Astrocyte (in vitro differentiated cells and primary cell): Measurements from ENCODE around the gene BIRC7. TPM values are rescaled to one million over a fixed set of nuclear protein-coding genes. Genes with fewer than 3 reads are reported as not detected.

Source experiments
- DNase-seq: peaks from one replicate; pipeline ENCODE4 v3.0.0-alpha.2; 2010; ENCODE audit warnings: low read depth
- FAIRE-seq: peaks from 2 replicates; lab custom pipeline; 2011; peaks lifted over from hg19 to GRCh38; lab: Jason Lieb, UNC
- H2AFZ ChIP-seq: 2 replicates; pipeline ENCODE4 v1.6.0; 2012; ENCODE audit warnings: low read depth, low read length, inconsistent platforms
- H3K27ac ChIP-seq: 2 replicates; pipeline ENCODE4 v1.5.1; 2011; ENCODE audit warnings: low read depth, low read length, inconsistent platforms
- H3K27me3 ChIP-seq: 2 replicates; pipeline ENCODE4 v1.6.0; 2011; ENCODE audit warnings: low read length, inconsistent platforms; ENCODE audit not compliant: insufficient read depth
- H3K36me3 ChIP-seq: 2 replicates; pipeline ENCODE4 v1.5.1; 2011; ENCODE audit warnings: low read length, inconsistent platforms; ENCODE audit not compliant: insufficient read depth
- H3K4me1 ChIP-seq: 2 replicates; pipeline ENCODE4 v1.5.1; 2011; ENCODE audit warnings: low read length, inconsistent platforms; ENCODE audit not compliant: insufficient read depth
- H3K4me2 ChIP-seq: 2 replicates; pipeline ENCODE4 v1.6.0; 2012; ENCODE audit warnings: low read length, inconsistent platforms
- H3K4me3 ChIP-seq: 2 replicates; pipeline ENCODE4 v1.5.1; 2011; ENCODE audit warnings: low read depth, mild to moderate bottlenecking, low read length, inconsistent platforms; ENCODE audit not compliant: insufficient read depth
- H3K79me2 ChIP-seq: 2 replicates; pipeline ENCODE4 v1.6.0; 2012; ENCODE audit warnings: mild to moderate bottlenecking, low read length, inconsistent platforms; ENCODE audit not compliant: insufficient read depth
- H3K9ac ChIP-seq: 2 replicates; pipeline ENCODE4 v1.6.0; 2012; ENCODE audit warnings: mild to moderate bottlenecking, low read length, inconsistent platforms
- H3K9me3 ChIP-seq: 2 replicates; pipeline ENCODE4 v1.5.1; 2012; ENCODE audit warnings: low read depth, mild to moderate bottlenecking, low read length, inconsistent platforms; ENCODE audit not compliant: insufficient read depth
- H4K20me1 ChIP-seq: 2 replicates; pipeline ENCODE4 v1.6.0; 2012; ENCODE audit warnings: low read length, inconsistent platforms; ENCODE audit not compliant: insufficient read depth
- H3K27ac Mint-ChIP-seq: one replicate; pipeline ENCODE4 v1.8.0; 2021; ENCODE audit warnings: mild to moderate bottlenecking, mixed read lengths; ENCODE audit not compliant: unreplicated experiment
- H3K27me3 Mint-ChIP-seq: one replicate; pipeline ENCODE4 v1.8.0; 2021; ENCODE audit warnings: low read depth, mixed read lengths; ENCODE audit not compliant: unreplicated experiment
- H3K36me3 Mint-ChIP-seq: one replicate; pipeline ENCODE4 v1.8.0; 2021; ENCODE audit warnings: low read depth, mixed read lengths; ENCODE audit not compliant: unreplicated experiment
- H3K4me1 Mint-ChIP-seq: one replicate; pipeline ENCODE4 v1.8.0; 2021; ENCODE audit warnings: low read depth, mixed read lengths; ENCODE audit not compliant: unreplicated experiment
- H3K4me3 Mint-ChIP-seq: one replicate; pipeline ENCODE4 v1.8.0; 2021; ENCODE audit warnings: mild to moderate bottlenecking, moderate library complexity, mixed read lengths; ENCODE audit not compliant: unreplicated experiment
- H3K9me3 Mint-ChIP-seq: one replicate; pipeline ENCODE4 v1.8.0; 2021; ENCODE audit warnings: mild to moderate bottlenecking, mixed read lengths; ENCODE audit not compliant: unreplicated experiment
- CTCF ChIP-seq: IDR thresholded peaks from 2 replicates; pipeline ENCODE4 v1.5.1; 2011; ENCODE audit warnings: low read depth, mild to moderate bottlenecking, inconsistent platforms, low read length, moderate library complexity; ENCODE audit not compliant: insufficient read depth
- EZH2 ChIP-seq: IDR thresholded peaks from 2 replicates; pipeline ENCODE4 v1.6.1; 2012; ENCODE audit warnings: mild to moderate bottlenecking, low read length, inconsistent platforms; ENCODE audit not compliant: insufficient read depth
- total RNA-seq: library from RNA; stranded (reverse); gene quantifications from 2 replicates; pipeline ENCODE4 v1.2.1, GENCODE V29; 2021

The BIRC7 gene
- total RNA-seq, 1 donor from 2014 or later = 3.3 TPM

GRCh38 chr20:63218701-63219446 is 16.8 kb upstream of the BIRC7 start:
- Histone ChIP-seq H3K4me1 (peaks cover 21% of the 10 kb centered on the region), H3K79me2 (peaks cover 18% of the 10 kb centered on the region), H3K4me2 (no peak overlapping the region), H3K36me3 (peaks cover 5% of the 10 kb centered on the region), H2AFZ (no peak overlapping the region), H3K9me3 (no peaks in the 10 kb centered on the region), H3K27me3 (peaks cover 7% of the 10 kb centered on the region), H3K4me3 (no peak overlapping the region), H3K27ac (no peak overlapping the region), H4K20me1 (peaks cover 19% of the 10 kb centered on the region), H3K9ac (no peak overlapping the region)
- Mint-ChIP-seq H3K9me3 (no peaks in the 10 kb centered on the region), H3K4me3 (no peak overlapping the region), H3K4me1 (peaks cover 20% of the 10 kb centered on the region), H3K27ac (peak overlapping the region; percentile 26), H3K27me3 (peaks cover 20% of the 10 kb centered on the region), H3K36me3 (peaks cover 5% of the 10 kb centered on the region)
- TF ChIP-seq CTCF (no peak), EZH2 (no peak)
- DNase-seq = no peak
- no peak for FAIRE-seq

- no peak overlapping the region for H3K4me2 ChIP-seq
- peaks cover 20% of the 10 kb centered on the region for H3K27me3 Mint-ChIP-seq
- H4K20me1 ChIP-seq = peaks cover 15% of the 10 kb centered on the region
Measured at GRCh38 chr20:63219447-63219821, 16.3 kb upstream of the BIRC7 start.

More at GRCh38 chr20:63219447-63219821, 16.3 kb upstream of the BIRC7 start:
- Histone ChIP-seq H3K9ac (no peak overlapping the region), H3K4me1 (peaks cover 26% of the 10 kb centered on the region), H3K79me2 (peaks cover 13% of the 10 kb centered on the region), H3K27ac (no peak overlapping the region), H3K36me3 (peaks cover under 1% of the 10 kb centered on the region), H2AFZ (no peak overlapping the region), H3K4me3 (no peak overlapping the region), H3K9me3 (no peaks in the 10 kb centered on the region), H3K27me3 (peaks cover 7% of the 10 kb centered on the region)
- FAIRE-seq = no peak
- TF ChIP-seq EZH2 (no peak), CTCF (no peak)
- DNase-seq = no peak
- Mint-ChIP-seq H3K4me3 (no peak overlapping the region), H3K9me3 (no peaks in the 10 kb centered on the region), H3K4me1 (peaks cover 20% of the 10 kb centered on the region), H3K36me3 (peaks cover 5% of the 10 kb centered on the region), H3K27ac (no peak overlapping the region)
